KG1 (cell line): ENCODE results near the gene PPP1R13L.

Experiments used
- DNase-seq: peaks from one replicate; lab custom pipeline; 2025; lab: John Stamatoyannopoulos, UW

Gene PPP1R13L

GRCh38 chr19:45406226-45407090, 1.6 kb upstream of the PPP1R13L start, which contains the start of gene POLR1G:
TSS of gene POLR1G (plus strand) at chr19:45406644. CDS start at chr19:45406697, 53 bp downstream.
- DNase-seq: peak; percentile 99

- peak; percentile 99 for DNase-seq
Observed at GRCh38 chr19:45405435-45406225, 761 bp upstream of the PPP1R13L start.

- DNase-seq: peak; percentile 47
Observed at GRCh38 chr19:45403781-45404556, 900 bp downstream of the PPP1R13L start.

GRCh38 chr19:45403272-45403671, 1.6 kb downstream of the PPP1R13L start:
- DNase-seq: no peak

- DNase-seq: no peak
Observed at GRCh38 chr19:45402298-45403061, 2.4 kb downstream of the PPP1R13L start.

GRCh38 chr19:45401815-45402214, 3.1 kb downstream of the PPP1R13L start:
- DNase-seq: no peak

GRCh38 chr19:45400192-45400591, 4.7 kb downstream of the PPP1R13L start:
- no peak for DNase-seq

GRCh38 chr19:45395821-45396617, 8.8 kb downstream of the PPP1R13L start:
- DNase-seq: no peak

- DNase-seq: no peak
Observed at GRCh38 chr19:45391871-45392665, 12.8 kb downstream of the PPP1R13L start.

GRCh38 chr19:45391346-45391745, 13.5 kb downstream of the PPP1R13L start:
- DNase-seq: no peak

GRCh38 chr19:45385392-45386221, 19.3 kb downstream of the PPP1R13L start:
- DNase-seq: no peak

GRCh38 chr19:45382426-45382825, 22.4 kb downstream of the PPP1R13L start:
- no peak for DNase-seq

- DNase-seq: no peak
Observed at GRCh38 chr19:45380107-45380506, 24.8 kb downstream of the PPP1R13L start.

- no peak for DNase-seq
Observed at GRCh38 chr19:45376045-45376724, 28.7 kb downstream of the PPP1R13L start.

- DNase-seq: peak; percentile 96
Observed at GRCh38 chr19:45370410-45371204, 34.3 kb downstream of the PPP1R13L start, which contains the start of gene ERCC2. TSS of gene ERCC2 (minus strand) at chr19:45370573. CDS start at chr19:45370540, 33 bp downstream.

GRCh38 chr19:45368737-45369340, 36.0 kb downstream of the PPP1R13L start:
- DNase-seq: no peak

GRCh38 chr19:45368127-45368526, 36.7 kb downstream of the PPP1R13L start:
- DNase-seq: no peak
